ENCODE results near the gene KRTAP1-5. TPM values are rescaled to one million over a fixed set of nuclear protein-coding genes. Genes with fewer than 3 reads are reported as not detected.

KRTAP1-5 gene
- total and polyA plus RNA-seq, 2 experiments from 2014 or later, result not detected

GRCh38 chr17:41076788-41077187 lies 49.8 kb upstream of the KRTAP1-5 start:
- no peaks in the 10 kb centered on the region; the same call in 1 of the 3 replicates for H3K9me3 Mint-ChIP-seq
- peaks cover 7% of the 10 kb centered on the region for H3K9me2 ChIP-seq (ENCODE audit: insufficient read depth)
- H3K36me3 Mint-ChIP-seq (ENCODE audit: low read depth), result no peaks in the 10 kb centered on the region
- ATAC-seq, result no peak
- no peak overlapping the region for H2AFZ ChIP-seq
- no peaks in the 10 kb centered on the region for H3K27me3 Mint-ChIP-seq (ENCODE audit: insufficient read depth, low read depth, poor library complexity)
- H3K79me2 ChIP-seq (replicated peaks; ENCODE audit: insufficient read depth), result no peaks in the 10 kb centered on the region
- no peak overlapping the region for H3K27ac ChIP-seq (ENCODE audit: low read depth)
- no peak for DNase-seq (ENCODE audit: low spot score)
- no peaks in the 10 kb centered on the region for H3K4me1 ChIP-seq (ENCODE audit: insufficient read depth)
- no peak overlapping the region for H3K4me3 Mint-ChIP-seq
- H3K4me1 Mint-ChIP-seq, result no peaks in the 10 kb centered on the region
- H3K27ac Mint-ChIP-seq, result no peak overlapping the region
- TF ChIP-seq ZNF331 (CRISPR knock-in tag; IDR thresholded peaks at IDR 0.05; ENCODE audit: low read depth) (no peak), CREB1 (CRISPR knock-in tag; IDR thresholded peaks at IDR 0.05; ENCODE audit: low read depth) (no peak), ETS1 (IDR thresholded peaks at IDR 0.05) (no peak), STAT1 (IDR thresholded peaks at IDR 0.05; ENCODE audit: unreplicated experiment) (no peak), POLR2AphosphoS5 (IDR thresholded peaks at IDR 0.05; ENCODE audit: low read depth) (no peak), ZNF462 (CRISPR knock-in tag; IDR thresholded peaks at IDR 0.05) (no peak), REST (IDR thresholded peaks at IDR 0.05; ENCODE audit: unreplicated experiment) (no peak), JUNB (IDR thresholded peaks at IDR 0.05; ENCODE audit: unreplicated experiment) (no peak), ZNF114 (CRISPR knock-in tag; IDR thresholded peaks at IDR 0.05) (no peak), NANOG (IDR thresholded peaks at IDR 0.05; ENCODE audit: borderline replicate concordance) (no peak), EZH2 (IDR thresholded peaks at IDR 0.05; ENCODE audit: low read depth, unreplicated experiment) (no peak), EZH2phosphoT487 (IDR thresholded peaks at IDR 0.05; ENCODE audit: unreplicated experiment) (no peak), CTCF (conservative IDR thresholded peaks at IDR 0.05; ENCODE audit: low read depth in 2 of 2) (no peak)
- no peak overlapping the region for H3K4me2 ChIP-seq
- no peaks in the 10 kb centered on the region for H4K20me1 ChIP-seq (replicated peaks; ENCODE audit: insufficient read depth)
- no peaks in the 10 kb centered on the region for H3F3A ChIP-seq (replicated peaks; ENCODE audit: low read depth)
- no peak overlapping the region for H3K4me3 ChIP-seq
- no peaks in the 10 kb centered on the region for H3K27me3 ChIP-seq (ENCODE audit: insufficient read depth)
- no peaks in the 10 kb centered on the region for H3K36me3 ChIP-seq (ENCODE audit: insufficient read depth)

All from GM23338 (cell line).